Peyer's patch (tissue), 4 donors: ENCODE data around the gene SGIP1.

Source experiments
- POLR2A ChIP-seq, 2 donors: fragments of 450-650 bp; IDR thresholded peaks; one replicate each; pipeline ENCODE4 v1.5.1; 2017; ENCODE audit warnings: antibody characterized with exemption in 2 of 2, mild to moderate bottlenecking in 2 of 2, moderate library complexity in 2 of 2
- TF ChIP-seq, protein P1 (sequence below), 6 experiments: fragments of 450-650 bp in 4 of 6; fragments of 200-600 bp in 2 of 6; sonication (generic) in 1 of 6; IDR thresholded peaks; one replicate each; pipeline ENCODE4 v1.5.1; 2017 to 2019; ENCODE audit warnings: antibody characterized with exemption in 6 of 6, mild to moderate bottlenecking in 3 of 6, moderate library complexity in 1 of 6

DNA sequence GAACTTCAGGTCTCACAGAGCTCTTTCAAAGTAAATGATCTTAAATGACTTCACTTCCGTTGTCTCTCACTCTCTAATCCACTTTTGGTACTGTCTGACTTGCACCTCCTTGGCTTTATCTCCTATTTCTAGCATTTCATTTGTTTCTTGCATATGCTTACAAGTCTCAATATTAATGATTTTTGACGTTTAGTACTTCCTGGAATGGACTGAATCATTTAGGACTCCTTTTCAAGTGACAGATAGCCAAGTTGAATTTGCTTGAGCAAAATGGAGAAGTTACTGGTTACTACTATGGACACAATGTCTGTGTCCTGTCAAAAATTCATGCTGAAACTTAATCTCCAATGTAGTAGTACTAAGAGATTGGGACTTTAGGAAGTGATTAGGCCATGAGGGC is 7.0 kb upstream of the SGIP1 start:
- TF ChIP-seq, protein P1, sequence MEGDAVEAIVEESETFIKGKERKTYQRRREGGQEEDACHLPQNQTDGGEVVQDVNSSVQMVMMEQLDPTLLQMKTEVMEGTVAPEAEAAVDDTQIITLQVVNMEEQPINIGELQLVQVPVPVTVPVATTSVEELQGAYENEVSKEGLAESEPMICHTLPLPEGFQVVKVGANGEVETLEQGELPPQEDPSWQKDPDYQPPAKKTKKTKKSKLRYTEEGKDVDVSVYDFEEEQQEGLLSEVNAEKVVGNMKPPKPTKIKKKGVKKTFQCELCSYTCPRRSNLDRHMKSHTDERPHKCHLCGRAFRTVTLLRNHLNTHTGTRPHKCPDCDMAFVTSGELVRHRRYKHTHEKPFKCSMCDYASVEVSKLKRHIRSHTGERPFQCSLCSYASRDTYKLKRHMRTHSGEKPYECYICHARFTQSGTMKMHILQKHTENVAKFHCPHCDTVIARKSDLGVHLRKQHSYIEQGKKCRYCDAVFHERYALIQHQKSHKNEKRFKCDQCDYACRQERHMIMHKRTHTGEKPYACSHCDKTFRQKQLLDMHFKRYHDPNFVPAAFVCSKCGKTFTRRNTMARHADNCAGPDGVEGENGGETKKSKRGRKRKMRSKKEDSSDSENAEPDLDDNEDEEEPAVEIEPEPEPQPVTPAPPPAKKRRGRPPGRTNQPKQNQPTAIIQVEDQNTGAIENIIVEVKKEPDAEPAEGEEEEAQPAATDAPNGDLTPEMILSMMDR (IDR thresholded peaks at IDR 0.05), result no peak
- TF ChIP-seq POLR2A (IDR thresholded peaks at IDR 0.05), result no peak
